ENCODE results near the gene SUMO3. TPM values are rescaled to one million over a fixed set of nuclear protein-coding genes. Genes with fewer than 3 reads are reported as not detected.

The SUMO3 gene
- total and polyA plus RNA-seq, 2 of the 13 experiments (the other 11 are each of a cell fraction or from before 2014, with no cell fraction given) = 51.4 to 92.4 TPM

- TF ChIP-seq ERF (CRISPR knock-in tag; IDR thresholded peaks at IDR 0.05) (peak; percentile 32; the same call in 1 of the 2 replicates), ZFX (CRISPR knock-in tag; IDR thresholded peaks at IDR 0.05; ENCODE audit: low read depth) (peak; percentile 68), GABPB1 (CRISPR knock-in tag; IDR thresholded peaks at IDR 0.05) (peak; percentile 33)
Observed at GRCh38 chr21:44846485-44847260, 28.8 kb upstream of the SUMO3 start (continued).

DNA sequence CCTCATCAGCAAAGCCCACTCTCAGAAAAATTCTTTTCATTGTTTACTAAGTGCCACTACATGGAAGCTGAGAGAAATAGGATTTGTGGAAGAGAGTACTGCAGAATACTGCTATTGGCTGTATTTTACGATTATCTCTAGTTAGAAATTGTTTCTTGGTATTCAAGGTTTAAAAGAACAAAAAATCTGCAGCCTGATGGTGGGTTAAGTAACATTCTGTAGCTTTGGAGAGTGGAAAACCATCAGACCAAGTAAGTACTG lies 28.3 kb upstream of the SUMO3 start:
- POLR2A ChIA-PET = interaction anchor here (0.9 to 3.0 kb wide), 2 partner anchors 28 to 44 kb away, joined by 4 to 9 read pairs; partner anchors contain the start of genes PTTG1IP and UBE2G2
- Histone ChIP-seq H3K79me2 (ENCODE audit: insufficient read depth, low read length) (no peaks in the 10 kb centered on the region), H3K27me3 (ENCODE audit: control insufficient read depth in 1 of 2, insufficient read depth in 2 of 2, low read length in 2 of 2) (peaks cover 1 to 31% of the 10 kb centered on the region in 2 experiments; a peak in 4 of 5 replicates), H2AFZ (ENCODE audit: low read length) (no peak overlapping the region), H3K36me3 (replicated peaks in 1 of 2; ENCODE audit: control insufficient read depth in 1 of 2, insufficient read depth in 2 of 2, low read length in 2 of 2) (peaks cover 16 to 26% of the 10 kb centered on the region in 2 experiments), H4K20me1 (ENCODE audit: insufficient read depth, low read length) (peaks cover 30% of the 10 kb centered on the region; the same call in 1 of the 2 replicates), H3K27ac (ENCODE audit: extremely low read length, insufficient read depth, low read length) (no peak overlapping the region), H3K9me3 (ENCODE audit: low read length) (no peaks in the 10 kb centered on the region), H3K9ac (ENCODE audit: insufficient read depth, low read depth, low read length) (peak overlapping the region; percentile 36), H3K4me3 (replicated peaks in 1 of 3; ENCODE audit: insufficient read depth in 1 of 3, low read depth in 2 of 3, low read length in 3 of 3) (peak overlapping the region; percentile 43 to 67 (median 58)), H3K4me2 (ENCODE audit: low read depth, low read length) (peak overlapping the region; percentile 88), H3K4me1 (ENCODE audit: insufficient read depth, low read length) (peaks cover 57% of the 10 kb centered on the region)
- ATAC-seq = no peak
- in situ Hi-C loops (cut with HindIII; ENCODE audit: extremely low pct_ligation_motif_present, low pct_unique_long_range_greater_than_20kb) (loop anchor here (5.0 kb wide), 2 partner anchors 44 to 66 kb away; partner anchors contain the start of gene UBE2G2), intact Hi-C loops (cut with micrococcal nuclease; ENCODE audit: unreplicated experiment) (loop anchor here (1.0 to 10.0 kb wide), 3 partner anchors 27 to 69 kb away; partner anchors contain the start of gene PTTG1IP)
- no peak for DNase-seq (ENCODE audit: low spot score)
- CTCF ChIA-PET (ENCODE audit: low intra/inter-chr PET ratio, low total read pairs) = interaction anchor here (0.9 kb wide), 1 partner anchor 45 kb away, joined by 4 read pairs; the partner anchor contains the start of gene UBE2G2
- no TSS peak for BruUV-seq (replicated peaks)
- WGBS (ENCODE audit: low lambda C conversion rate) = 0% methylated on average over 1 of the region's 1 CpG
- no peak for FAIRE-seq
- peak; percentile 9; the same call in 1 of the 3 replicates for TF ChIP-seq MXI1 (IDR thresholded peaks at IDR 0.05; ENCODE audit: borderline replicate concordance, low read depth, low read length)
- no peak for TF ChIP-seq CBX2 (IDR thresholded peaks at IDR 0.05; ENCODE audit: low read depth, low read length)
- TF ChIP-seq CBX2 (CRISPR knock-in tag; IDR thresholded peaks at IDR 0.05; ENCODE audit: low read depth) = no peak
- TF ChIP-seq, protein P1, sequence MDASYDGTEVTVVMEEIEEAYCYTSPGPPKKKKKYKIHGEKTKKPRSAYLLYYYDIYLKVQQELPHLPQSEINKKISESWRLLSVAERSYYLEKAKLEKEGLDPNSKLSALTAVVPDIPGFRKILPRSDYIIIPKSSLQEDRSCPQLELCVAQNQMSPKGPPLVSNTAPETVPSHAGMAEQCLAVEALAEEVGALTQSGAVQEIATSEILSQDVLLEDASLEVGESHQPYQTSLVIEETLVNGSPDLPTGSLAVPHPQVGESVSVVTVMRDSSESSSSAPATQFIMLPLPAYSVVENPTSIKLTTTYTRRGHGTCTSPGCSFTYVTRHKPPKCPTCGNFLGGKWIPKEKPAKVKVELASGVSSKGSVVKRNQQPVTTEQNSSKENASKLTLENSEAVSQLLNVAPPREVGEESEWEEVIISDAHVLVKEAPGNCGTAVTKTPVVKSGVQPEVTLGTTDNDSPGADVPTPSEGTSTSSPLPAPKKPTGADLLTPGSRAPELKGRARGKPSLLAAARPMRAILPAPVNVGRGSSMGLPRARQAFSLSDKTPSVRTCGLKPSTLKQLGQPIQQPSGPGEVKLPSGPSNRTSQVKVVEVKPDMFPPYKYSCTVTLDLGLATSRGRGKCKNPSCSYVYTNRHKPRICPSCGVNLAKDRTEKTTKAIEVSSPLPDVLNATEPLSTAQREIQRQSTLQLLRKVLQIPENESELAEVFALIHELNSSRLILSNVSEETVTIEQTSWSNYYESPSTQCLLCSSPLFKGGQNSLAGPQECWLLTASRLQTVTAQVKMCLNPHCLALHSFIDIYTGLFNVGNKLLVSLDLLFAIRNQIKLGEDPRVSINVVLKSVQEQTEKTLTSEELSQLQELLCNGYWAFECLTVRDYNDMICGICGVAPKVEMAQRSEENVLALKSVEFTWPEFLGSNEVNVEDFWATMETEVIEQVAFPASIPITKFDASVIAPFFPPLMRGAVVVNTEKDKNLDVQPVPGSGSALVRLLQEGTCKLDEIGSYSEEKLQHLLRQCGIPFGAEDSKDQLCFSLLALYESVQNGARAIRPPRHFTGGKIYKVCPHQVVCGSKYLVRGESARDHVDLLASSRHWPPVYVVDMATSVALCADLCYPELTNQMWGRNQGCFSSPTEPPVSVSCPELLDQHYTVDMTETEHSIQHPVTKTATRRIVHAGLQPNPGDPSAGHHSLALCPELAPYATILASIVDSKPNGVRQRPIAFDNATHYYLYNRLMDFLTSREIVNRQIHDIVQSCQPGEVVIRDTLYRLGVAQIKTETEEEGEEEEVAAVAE (CRISPR knock-in tag; IDR thresholded peaks at IDR 0.05; ENCODE audit: borderline replicate concordance) = no peak
- TF ChIP-seq, protein P2, sequence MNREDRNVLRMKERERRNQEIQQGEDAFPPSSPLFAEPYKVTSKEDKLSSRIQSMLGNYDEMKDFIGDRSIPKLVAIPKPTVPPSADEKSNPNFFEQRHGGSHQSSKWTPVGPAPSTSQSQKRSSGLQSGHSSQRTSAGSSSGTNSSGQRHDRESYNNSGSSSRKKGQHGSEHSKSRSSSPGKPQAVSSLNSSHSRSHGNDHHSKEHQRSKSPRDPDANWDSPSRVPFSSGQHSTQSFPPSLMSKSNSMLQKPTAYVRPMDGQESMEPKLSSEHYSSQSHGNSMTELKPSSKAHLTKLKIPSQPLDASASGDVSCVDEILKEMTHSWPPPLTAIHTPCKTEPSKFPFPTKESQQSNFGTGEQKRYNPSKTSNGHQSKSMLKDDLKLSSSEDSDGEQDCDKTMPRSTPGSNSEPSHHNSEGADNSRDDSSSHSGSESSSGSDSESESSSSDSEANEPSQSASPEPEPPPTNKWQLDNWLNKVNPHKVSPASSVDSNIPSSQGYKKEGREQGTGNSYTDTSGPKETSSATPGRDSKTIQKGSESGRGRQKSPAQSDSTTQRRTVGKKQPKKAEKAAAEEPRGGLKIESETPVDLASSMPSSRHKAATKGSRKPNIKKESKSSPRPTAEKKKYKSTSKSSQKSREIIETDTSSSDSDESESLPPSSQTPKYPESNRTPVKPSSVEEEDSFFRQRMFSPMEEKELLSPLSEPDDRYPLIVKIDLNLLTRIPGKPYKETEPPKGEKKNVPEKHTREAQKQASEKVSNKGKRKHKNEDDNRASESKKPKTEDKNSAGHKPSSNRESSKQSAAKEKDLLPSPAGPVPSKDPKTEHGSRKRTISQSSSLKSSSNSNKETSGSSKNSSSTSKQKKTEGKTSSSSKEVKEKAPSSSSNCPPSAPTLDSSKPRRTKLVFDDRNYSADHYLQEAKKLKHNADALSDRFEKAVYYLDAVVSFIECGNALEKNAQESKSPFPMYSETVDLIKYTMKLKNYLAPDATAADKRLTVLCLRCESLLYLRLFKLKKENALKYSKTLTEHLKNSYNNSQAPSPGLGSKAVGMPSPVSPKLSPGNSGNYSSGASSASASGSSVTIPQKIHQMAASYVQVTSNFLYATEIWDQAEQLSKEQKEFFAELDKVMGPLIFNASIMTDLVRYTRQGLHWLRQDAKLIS (CRISPR knock-in tag; IDR thresholded peaks at IDR 0.05) = no peak
- TF ChIP-seq, protein P3, sequence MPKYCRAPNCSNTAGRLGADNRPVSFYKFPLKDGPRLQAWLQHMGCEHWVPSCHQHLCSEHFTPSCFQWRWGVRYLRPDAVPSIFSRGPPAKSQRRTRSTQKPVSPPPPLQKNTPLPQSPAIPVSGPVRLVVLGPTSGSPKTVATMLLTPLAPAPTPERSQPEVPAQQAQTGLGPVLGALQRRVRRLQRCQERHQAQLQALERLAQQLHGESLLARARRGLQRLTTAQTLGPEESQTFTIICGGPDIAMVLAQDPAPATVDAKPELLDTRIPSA (CRISPR knock-in tag; IDR thresholded peaks at IDR 0.05; ENCODE audit: borderline replicate concordance) = 0 out of 2 replicates have a peak, but pooled peaks have one; percentile 41
- TF ChIP-seq, protein P4, sequence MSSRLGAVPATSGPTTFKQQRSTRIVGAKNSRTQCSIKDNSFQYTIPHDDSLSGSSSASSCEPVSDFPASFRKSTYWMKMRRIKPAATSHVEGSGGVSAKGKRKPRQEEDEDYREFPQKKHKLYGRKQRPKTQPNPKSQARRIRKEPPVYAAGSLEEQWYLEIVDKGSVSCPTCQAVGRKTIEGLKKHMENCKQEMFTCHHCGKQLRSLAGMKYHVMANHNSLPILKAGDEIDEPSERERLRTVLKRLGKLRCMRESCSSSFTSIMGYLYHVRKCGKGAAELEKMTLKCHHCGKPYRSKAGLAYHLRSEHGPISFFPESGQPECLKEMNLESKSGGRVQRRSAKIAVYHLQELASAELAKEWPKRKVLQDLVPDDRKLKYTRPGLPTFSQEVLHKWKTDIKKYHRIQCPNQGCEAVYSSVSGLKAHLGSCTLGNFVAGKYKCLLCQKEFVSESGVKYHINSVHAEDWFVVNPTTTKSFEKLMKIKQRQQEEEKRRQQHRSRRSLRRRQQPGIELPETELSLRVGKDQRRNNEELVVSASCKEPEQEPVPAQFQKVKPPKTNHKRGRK (CRISPR knock-in tag; IDR thresholded peaks at IDR 0.05) = no peak
